ENCODE data around the gene HEATR5A.

Gene HEATR5A

DNA sequence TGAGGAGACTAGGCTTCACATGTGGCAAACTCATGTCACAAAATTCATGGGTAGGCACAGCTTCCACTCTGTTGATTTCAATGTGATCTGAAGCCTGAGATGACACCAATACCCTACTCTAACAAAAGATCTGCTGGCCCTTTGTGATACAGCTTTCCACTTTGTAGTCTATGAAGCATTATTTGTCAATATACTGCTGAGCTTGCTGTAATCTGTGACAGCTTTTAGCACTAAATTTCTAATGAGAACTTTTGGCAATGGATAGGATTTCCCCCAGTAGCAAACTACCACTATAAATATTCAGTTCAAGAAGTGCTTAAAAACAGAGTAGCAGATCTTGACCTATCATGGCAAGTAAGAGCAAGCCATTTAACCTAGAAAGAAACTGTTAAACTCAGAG is 5.6 kb upstream of the HEATR5A start:
- no peak for DNase-seq (ENCODE audit: low read depth)

DNA sequence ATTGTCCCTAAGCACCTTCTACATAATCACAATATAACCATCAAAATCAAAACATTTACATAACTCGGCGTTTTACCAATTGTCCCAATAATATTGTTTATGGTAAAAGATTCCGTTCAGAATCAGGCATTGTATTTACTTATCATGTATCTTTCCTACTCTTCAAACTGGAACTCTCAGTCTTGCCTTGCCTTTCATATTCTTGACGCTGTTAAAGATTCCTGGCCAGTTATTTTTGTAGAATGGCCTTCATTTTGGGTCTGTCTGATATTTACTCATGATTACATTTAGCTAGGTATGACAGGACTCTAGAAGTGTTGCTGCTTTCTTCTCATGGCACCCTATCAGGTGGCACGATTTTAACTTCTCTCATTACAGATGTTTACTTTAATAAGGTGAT is 850 bp upstream of the HEATR5A start:
- DNase-seq (ENCODE audit: low read depth), result no peak

GRCh38 chr14:31419967-31420318 is 407 bp downstream of the HEATR5A start:
- no peak for DNase-seq (ENCODE audit: low read depth)

GRCh38 chr14:31419179-31419966 is 977 bp downstream of the HEATR5A start:
- DNase-seq (ENCODE audit: low read depth), result no peak

GRCh38 chr14:31418440-31418839 is 1.9 kb downstream of the HEATR5A start:
- no peak for DNase-seq (ENCODE audit: low read depth)

DNA sequence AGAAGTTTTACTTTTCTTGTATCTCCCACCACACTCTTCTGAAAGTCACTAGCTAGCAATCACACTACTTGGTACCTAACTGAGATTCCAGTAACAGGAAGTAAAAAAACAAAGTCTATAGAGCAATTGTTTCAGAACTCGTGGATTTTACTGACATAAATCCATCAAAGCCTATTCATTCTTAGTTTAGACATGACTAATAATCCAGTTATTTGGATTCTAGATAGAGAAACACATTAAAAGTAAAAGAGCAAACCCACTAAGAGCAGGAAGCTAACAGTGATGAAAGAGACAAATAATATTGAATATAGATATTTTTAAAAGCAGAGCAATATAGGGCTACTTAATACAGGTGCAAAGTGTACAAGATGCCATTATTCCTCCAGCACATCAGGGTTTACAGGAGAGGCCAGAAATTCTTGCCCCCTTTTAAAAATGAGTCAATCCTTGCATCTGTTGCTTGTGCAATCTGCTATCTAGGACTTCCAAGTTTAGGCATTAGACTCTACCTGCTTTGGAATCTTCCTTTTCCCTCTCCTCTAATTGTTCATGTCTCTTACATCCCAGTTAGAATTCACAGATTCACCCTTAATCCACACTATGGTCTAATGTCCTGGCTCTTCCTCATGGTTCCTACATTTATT is 6.0 kb downstream of the HEATR5A start:
- DNase-seq (ENCODE audit: low read depth), result no peak

- DNase-seq (ENCODE audit: low read depth), result no peak
Observed at GRCh38 chr14:31411218-31411727, 9.1 kb downstream of the HEATR5A start.

GRCh38 chr14:31410048-31410650 is 10.2 kb downstream of the HEATR5A start:
- DNase-seq (ENCODE audit: low read depth), result no peak

- no peak for DNase-seq (ENCODE audit: low read depth)
Observed at GRCh38 chr14:31408421-31408820, 11.9 kb downstream of the HEATR5A start.

- DNase-seq (ENCODE audit: low read depth), result no peak
Observed at GRCh38 chr14:31405599-31406232, 14.6 kb downstream of the HEATR5A start.

DNA sequence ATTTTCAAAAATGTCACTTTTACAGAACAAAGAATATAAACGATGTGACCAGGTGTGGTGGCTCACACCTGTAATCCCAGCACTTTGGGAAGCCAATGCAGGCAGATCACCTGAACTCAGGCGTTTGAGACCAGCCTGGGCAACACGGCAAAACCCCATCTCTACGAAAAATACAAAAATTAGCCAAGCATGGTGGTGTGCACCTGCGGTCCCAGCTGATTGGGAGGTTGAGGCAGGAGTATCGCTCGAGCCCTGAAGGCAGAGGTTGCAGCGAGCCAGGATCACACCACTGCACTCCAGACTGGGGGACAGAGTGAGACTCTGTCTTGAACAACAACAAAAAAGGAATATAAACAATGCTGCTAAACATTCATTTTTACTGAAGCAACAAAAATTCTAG is 15.2 kb downstream of the HEATR5A start:
- DNase-seq (ENCODE audit: low read depth), result no peak

DNA sequence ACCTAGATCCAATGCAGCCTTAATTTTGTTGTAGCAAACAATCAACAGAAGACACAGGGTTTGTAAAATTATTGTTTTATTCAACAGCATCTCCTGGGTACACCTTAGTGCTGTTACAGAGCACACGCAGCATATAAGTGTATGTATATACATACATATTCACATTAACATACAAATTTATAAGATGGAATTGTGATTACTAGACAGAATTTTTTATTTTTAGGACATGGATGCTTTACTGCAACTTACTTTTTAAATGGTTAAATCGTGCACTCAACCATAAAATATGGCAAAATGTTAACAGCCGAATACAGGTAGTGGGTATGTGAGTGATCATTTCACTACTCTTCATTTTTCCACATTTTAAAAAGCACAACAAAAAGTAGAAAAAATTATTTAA is 16.6 kb downstream of the HEATR5A start:
- DNase-seq (ENCODE audit: low read depth), result no peak

GRCh38 chr14:31402764-31403439 is 17.4 kb downstream of the HEATR5A start:
- no peak for DNase-seq (ENCODE audit: low read depth)

- DNase-seq (ENCODE audit: low read depth), result no peak
Observed at GRCh38 chr14:31401369-31401932, 18.9 kb downstream of the HEATR5A start.

DNA sequence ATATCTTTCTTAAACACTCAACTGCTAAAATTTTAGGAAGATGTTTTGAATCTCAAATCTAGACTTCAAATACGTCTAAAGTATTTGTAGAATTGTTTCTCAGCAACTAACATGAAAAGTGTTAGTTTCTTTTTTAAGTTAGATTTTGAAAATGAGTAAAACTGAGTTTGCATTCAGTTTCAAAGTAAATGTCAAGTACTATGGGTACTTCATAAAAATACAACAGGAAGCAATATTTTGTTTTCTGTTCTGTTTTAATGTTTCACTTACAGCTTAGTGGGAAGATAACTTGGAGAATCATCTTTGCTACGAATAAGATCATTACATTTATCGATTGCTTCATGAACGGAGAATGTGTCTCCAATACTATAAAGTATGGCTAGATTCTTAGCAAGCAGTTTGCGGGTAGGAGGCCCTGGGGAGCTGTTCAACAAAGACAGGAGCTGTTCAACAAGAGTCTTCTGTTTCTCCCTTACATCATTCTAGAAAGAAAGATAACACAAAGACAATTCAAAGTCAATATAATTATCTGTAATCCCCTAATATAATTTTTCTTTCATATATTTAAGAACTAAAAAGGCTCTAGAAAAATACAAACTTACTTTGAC is 20.2 kb downstream of the HEATR5A start:
- DNase-seq (ENCODE audit: low read depth), result no peak

GRCh38 chr14:31395572-31396205 is 24.7 kb downstream of the HEATR5A start:
- no peak for DNase-seq (ENCODE audit: low read depth)

GRCh38 chr14:31395119-31395518 is 25.2 kb downstream of the HEATR5A start:
- DNase-seq (ENCODE audit: low read depth), result no peak

- no peak for DNase-seq (ENCODE audit: low read depth)
Observed at GRCh38 chr14:31391977-31392503, 28.3 kb downstream of the HEATR5A start.

DNA sequence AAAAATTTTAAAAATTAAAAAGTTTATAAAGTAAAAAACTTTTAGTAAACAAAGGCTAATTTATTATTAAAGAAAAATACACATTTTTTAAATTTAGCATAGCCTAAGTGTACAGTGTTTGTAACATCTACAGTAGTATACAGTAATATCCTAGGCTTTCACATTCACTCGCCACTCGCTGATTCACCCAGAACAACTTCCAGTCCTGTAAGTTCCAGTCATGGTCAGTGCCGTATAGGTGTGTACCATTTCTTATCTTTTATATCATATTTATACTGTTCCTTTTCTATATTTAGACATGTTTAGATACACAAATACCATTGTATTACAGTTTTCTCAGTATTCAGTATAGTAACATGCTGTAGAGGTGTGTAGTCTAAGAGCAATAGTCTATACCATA is 28.9 kb downstream of the HEATR5A start:
- DNase-seq (ENCODE audit: low read depth), result no peak

- no peak for DNase-seq (ENCODE audit: low read depth)
Observed at GRCh38 chr14:31389946-31390345, 30.4 kb downstream of the HEATR5A start.
